ENCODE data around the gene ALK.

DNA sequence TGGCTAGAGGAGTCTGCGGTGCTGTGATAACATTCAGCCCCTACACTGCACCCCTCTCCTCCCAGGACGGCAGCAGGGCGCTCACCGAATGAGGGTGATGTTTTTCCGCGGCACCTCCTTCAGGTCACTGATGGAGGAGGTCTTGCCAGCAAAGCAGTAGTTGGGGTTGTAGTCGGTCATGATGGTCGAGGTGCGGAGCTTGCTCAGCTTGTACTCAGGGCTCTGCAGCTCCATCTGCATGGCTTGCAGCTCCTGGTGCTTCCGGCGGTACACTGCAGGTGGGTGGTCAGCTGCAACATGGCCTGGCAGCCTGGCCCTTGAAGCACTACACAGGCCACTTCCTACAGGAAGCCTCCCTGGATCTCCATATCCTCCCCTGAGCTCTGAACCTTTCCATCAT is 698.1 kb downstream of the ALK start:
- TF ChIP-seq CTCF (IDR thresholded peaks at IDR 0.05), result no peak
- no peak for TF ChIP-seq ZFX (IDR thresholded peaks at IDR 0.05; ENCODE audit: borderline replicate concordance)

Measured in 22Rv1 (cell line).